Activated CD8-positive, alpha-beta memory T cell treated with anti-CD3 and anti-CD28 coated beads for 4 hours (primary cell): ENCODE measurements around the gene OR2T34.
"Not testable (repeated sequence)": the region's sequence is repeated elsewhere in the genome, so short reads cannot be mapped to it uniquely, and the experiment has no call there.

Source experiments
- DNase-seq, 2 donors: peaks; one replicate each; pipeline ENCODE4 v3.0.0-alpha.2; 2020; ENCODE audit warnings: low read depth in 2 of 2

The OR2T34 gene

DNA sequence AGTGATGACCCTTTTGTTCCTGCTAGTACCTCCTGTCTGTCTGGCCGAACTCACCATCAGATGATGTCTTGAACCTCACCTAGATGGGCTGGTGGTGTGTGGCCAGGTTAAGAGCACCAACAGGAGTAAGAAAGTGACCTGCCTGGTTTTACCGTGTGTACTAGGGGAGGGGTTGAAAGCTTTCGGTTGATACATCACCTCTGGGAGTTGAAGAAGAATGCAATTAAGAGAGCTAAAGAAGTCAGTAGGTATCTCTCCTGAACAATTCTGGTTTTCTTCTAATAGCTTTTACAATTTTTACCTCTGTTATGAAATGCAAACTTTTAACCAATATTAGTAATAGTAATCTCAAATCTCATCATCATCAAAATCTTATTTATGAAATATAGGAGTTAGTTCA lies 11.9 kb downstream of the OR2T34 start, which contains the start of gene OR2T29:
Gene OR2T29 (minus strand): TSS at position 101 of the 400 bp plus-strand sequence. CDS start 3,281 bp downstream, outside the sequence.
- not testable (repeated sequence) for DNase-seq

DNA sequence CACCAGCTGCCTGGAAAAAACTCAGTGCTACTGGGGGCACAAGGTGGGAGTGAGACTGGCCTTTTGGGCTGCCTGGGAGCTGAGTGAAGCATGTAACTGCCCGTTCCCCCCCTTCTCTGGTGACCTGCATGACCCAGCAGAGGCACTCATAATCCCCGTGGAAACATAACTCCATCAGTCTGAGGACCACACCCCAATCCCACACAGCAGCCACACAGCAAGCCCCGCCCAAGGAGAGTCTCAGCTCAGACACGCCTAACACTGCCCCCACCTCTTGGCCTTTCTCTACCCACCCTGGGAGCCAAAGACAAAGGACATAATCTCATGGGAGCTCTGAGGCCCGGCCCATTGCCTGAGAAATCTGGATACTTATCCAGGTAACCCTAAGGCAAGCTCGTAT lies 23.5 kb downstream of the OR2T34 start:
- not testable (repeated sequence) for DNase-seq

GRCh38 chr1:248547383-248547782 lies 27.2 kb downstream of the OR2T34 start:
- not testable (repeated sequence) for DNase-seq

DNA sequence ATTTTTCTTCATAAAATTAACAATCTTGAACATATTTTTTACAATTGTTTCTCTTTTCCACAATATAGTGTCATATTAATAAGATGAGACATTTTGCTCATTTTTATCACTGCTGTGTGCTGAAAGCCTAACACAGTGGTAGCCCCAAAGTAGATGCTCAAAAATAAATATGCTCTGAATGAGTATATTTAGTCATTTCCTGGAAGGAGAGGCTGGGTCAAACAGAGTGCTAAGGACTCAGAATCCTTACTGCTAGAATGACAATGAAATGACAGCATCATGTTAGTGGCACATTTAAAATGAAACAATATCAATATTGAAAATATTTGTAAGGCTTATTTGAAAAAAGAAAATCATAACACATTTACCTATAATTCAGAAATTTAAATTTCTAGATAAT lies 37.1 kb downstream of the OR2T34 start:
- DNase-seq, result not testable (repeated sequence)
